NCI-H1930 (cell line): Measurements from ENCODE around the gene EXOC7.
"Not testable (repeated sequence)": the region's sequence is repeated elsewhere in the genome, so short reads cannot be mapped to it uniquely, and the experiment has no call there.

Experiments
- DNase-seq, 2 experiments: peaks; one replicate each; lab custom pipeline; 2025; lab: John Stamatoyannopoulos, UW

EXOC7 gene

DNA sequence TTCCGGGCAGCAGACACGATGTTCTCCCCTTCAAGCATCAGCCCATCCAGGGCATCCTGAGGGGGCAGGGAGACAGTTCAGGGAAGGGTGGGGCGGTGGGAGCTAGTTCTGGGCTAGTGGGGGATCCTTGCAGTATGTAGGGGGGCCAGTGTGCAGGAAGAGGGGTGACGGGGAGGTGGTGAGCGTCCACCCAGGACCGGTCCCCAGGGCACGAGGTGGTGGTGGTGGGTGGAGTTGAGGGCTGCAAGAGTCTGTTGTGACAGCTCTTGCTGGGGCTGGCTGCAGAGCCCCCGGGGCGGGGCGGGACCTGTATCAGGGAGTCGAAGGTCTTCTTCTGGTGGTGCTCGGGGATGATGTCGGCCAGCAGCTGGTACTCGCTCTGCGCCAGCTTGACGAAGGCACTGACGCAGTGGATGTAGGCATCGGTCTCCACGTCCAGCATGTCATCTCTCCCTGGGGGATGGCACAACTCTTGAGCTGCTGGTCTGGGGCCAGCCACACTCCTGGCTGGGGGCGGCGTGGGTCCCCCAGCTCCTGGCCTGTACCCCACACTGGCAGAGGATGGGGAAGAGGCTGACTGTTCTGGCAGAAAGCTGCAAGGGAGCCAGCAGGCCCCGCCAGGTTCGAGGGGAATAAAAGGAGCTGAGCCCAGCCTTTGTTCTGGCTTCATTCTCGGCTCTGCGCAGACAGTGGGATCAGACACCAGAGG is 14.6 kb downstream of the EXOC7 start:
- DNase-seq, result no peak

DNA sequence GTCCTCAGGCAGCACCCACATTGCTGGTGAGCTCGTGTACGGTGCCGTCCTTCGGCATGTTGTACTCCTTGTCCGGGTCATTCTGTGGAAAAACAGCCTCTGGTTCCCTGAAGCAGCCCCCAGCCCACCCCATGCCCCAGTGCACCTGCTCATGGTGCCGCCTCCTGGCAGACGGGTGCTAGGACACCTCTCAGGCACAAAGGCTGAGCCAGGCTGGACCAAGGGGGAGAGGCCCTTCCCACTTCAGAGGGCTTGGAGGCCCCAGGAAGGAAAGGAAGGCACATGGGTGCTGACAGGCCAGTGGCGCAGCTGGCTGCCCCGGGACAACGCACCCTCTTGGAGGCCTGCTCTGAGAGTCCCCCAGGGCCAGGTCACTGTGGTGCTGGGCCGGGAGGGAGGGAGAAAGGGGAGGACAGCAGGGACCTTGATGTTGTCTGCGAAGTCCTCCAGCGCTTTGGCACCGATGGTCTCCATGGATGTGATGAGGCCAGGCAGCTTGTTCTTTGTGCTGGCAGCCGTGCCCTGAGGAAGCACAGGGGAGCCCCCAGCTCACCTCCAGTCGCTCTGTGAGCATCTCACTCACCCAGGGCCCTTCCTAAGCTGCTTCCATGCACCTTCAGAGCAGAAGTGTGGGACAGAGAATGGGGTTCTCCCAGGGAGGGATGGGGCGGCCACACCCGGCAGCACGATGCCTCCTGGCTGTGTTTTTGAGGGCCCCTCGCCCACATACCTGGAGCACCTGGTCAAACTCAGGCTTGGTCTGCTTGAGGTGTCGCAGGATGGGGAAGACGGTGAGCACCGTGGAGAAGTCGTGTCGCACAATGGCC is 15.3 kb downstream of the EXOC7 start:
- no peak for DNase-seq

- no peak for DNase-seq
These were observed 16.1 kb downstream of the EXOC7 start for GRCh38 chr17:76087531-76087930.

DNA sequence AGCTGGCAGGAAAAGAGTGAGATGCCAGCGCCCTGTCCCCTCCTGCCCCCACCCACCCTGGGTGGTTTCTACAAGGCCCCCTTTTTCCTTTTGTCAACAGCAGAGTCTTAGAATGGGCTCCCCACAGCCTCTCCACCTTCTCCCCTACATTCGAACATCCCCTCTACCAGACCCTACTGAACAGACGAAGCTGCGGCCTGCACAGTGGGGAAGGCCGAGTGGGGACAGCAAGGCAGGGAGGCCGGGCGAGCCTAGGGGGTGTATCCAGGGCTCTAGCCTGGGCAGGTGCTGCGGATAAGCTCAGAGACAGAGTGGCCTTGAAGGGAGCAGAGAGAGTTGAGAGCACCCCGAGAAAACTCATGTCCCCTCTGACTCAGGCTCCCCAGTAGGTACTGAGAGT is 17.2 kb downstream of the EXOC7 start:
- no peak for DNase-seq

- DNase-seq, result no peak
These were observed 17.7 kb downstream of the EXOC7 start for GRCh38 chr17:76085731-76086366.

DNA sequence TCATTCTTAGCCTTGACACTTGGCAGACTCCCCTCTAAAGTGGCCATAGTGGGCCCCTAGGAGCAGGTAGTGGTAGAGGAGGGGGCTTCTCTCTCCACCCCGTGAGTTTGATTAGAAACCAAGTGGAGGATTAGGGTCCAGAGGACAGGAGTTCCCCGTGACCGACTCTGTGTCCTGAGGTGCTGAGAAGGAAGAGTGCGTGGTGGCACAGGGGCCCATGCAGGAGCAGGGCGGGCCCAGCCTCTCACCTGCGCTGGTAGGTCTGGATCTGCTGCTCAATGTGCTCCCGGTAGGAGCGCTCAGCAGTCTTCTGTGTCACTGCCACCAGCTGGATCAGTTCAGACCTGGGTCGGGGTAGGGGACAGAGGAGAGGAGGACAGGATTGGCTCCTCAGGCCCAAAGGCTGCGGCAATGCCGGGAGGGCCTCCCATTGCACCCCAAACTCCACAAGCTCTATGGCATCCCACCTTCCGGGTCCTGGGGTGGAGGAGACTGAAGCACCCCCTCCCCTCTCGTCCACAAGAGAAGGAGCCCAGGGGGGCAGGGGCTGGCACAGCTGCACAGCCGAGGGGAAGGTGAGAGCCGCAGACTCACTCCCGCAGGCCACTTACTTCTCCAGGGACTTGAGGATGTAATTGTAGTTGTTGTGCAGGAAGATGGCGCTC is 18.4 kb downstream of the EXOC7 start:
- no peak for DNase-seq

- DNase-seq, result no peak
These were observed 19.9 kb downstream of the EXOC7 start for GRCh38 chr17:76083536-76084182.

DNA sequence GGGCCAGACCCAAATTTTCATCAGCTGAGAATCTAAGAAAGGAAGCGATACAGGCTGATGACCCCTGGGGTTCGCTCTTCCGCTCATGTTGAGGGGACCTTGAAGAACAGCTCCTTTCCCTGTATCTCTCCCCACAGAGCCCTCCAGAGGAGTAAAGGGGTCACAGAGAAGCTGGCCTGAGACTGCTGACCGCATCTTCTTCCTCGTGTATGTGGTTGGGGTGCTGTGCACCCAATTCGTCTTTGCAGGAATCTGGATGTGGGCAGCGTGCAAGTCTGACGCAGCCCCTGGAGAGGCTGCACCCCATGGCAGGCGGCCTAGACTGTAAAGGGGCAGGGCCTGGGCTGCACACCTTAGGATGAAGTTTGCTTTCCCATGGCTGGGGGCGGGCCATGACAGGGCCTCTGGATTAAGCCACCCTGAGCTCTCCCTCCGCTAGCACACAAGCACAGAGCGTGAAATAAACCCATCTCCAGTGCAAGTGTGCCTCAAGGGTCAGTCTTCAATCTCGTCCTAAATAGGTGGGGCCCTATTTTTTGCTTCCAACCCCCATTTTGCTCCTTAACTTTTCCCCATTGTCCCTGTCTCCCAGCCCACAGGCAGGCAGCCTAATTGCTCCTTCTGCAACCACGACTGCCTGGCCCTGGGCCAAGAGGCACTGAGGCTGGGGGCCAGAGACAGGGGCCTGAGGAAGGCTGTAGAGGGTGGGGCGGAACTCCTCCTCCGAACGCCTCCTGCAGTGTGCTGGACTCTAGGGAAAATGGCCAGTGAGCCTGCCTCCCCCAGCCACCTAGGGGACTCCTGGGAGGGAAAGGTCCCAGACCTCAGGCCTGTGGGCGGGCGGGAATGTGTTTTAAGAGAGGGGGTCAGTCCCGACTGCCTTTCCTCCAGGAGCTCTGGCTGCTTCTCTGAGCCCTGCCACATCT is 21.0 kb downstream of the EXOC7 start:
- no peak for DNase-seq

DNA sequence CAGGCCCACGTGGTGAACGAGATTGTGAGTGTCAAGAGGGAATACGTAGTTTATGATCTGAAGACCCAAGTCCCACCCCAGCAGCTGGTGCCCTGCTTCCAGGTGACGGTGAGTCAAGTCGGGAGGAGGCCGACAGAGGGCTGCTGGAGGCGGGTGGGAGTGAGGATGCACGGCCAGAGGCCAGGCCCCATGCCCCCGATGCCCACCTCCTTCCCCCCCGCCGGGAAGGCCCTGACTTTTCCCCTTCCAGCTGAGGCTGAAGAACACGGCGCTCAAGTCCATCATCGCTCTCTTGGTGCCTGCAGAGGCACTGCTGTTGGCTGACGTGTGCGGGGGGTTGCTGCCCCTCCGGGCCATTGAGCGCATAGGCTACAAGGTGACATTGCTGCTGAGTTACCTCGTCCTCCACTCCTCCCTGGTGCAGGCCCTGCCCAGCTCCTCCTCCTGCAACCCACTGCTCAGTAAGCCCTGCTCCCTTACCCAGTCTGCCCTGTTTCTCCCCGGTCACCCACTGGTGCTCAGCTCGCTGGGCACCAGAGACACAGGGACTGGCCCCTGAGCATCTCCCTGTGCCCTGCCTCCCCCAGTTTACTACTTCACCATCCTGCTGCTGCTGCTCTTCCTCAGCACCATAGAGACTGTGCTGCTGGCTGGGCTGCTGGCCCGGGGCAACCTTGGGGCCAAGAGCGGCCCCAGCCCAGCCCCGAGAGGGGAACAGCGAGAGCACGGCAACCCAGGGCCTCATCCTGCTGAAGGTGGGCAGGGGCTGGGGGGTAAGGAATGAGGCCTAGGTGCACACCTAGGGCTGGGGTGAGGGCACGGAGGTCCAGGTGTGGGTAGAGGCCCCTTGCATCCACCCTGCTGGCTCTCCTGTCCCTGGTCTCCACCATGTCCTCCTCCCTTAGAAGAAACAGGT is 22.0 kb downstream of the EXOC7 start:
- no peak for DNase-seq

DNA sequence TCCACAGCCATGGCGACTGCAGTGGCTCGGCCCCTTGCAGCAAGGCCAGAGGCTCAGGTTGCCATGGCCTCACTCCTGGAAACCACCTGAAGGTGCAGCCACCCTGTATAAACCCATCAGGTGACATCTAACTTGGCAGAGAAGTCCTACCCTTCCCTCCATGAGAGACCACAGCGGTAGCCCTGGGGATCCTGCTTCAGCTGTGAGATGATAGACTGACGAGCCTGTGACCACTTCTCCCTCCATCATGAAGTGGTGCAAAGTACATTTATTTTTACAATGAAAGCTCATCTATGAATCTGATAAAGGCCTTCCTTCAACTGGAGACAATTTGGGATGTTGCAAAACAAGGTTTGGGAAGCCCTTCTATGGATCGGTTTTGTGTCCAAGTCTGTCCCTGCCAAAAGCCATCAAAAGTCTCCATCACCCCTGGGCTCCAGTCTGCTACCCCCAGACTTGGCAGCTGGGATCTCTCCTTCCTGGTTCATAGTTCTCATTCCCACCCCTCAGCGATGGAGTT is 22.8 kb downstream of the EXOC7 start:
- no peak for DNase-seq

- DNase-seq, result no peak
These were observed 23.4 kb downstream of the EXOC7 start for GRCh38 chr17:76079956-76080767.

DNA sequence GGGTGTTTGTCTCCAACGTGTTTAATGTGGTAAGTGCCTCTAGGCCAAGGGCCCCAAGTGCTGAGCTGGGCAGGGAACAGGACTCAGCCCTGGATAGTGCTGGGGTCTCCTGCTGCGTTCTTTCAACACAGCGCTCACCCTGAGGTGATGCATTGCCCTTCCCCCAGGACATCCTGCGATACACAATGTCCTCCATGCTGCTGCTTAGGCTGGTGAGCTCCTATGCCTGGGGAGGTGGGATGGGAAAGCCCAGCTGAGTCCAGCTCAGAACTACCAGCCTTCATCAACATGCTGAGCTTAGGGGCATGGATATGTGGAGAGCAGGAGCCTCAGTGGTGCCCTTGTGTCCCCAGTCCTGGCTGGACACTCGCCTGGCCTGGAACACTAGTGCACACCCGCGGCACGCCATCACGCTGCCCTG is 24.0 kb downstream of the EXOC7 start:
- no peak for DNase-seq

DNA sequence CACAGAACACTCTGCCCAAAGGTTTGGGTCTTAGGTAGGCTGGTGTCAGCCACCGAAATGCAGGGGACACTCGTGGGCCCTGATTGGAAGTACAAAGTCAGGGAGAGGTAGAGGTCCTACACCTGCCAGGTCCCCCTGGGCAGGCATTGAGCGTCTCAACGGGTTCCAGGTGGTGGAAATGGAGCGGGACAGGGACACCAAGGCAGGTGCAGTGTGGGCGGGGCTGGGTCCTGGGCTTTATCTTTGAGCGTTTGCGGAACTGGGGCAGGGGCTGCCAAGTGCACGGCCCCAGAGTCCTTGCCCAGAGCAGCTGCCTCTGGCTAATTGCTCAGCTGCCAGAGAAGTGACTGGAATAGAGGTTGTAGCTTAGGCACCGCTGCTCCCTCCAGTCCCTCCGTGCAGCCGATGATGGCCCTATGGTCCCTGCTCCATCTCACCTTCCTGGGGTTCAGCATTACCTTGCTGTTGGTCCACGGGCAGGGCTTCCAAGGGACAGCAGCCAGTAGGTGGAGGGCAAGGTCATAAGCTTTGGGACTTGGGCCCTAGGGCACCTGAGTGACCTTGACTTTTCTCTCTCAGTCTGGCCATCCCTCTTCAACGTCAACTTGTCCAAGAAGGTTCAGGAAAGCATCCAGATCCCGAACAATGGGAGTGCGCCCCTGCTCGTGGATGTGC is 24.6 kb downstream of the EXOC7 start, which contains the start of gene ZACN:
Gene ZACN, plus strand, starts transcription at position 323 of the 675 bp plus-strand sequence. Its CDS starts 83 bp downstream, at position 406.
- DNase-seq, result no peak

DNA sequence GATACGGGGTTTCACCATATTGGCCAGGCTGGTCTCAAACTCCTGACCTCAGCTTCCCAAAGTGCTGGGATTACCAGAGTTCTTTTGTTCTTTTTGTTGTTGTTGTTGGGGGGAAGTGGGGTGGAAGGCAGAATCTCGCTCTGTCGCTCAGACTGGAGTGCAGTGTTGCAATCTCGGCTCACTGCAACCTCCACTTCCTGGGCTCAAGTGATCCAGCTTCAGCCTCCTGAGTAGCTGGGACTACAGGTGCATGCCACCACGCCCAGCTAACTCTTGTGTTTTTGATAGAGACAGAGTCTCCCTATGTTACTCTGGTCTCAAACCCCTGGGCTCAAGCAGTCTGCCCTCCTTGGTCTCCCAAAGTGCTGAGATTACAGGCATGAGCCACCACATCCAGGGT is 25.2 kb downstream of the EXOC7 start:
- not testable (repeated sequence) for DNase-seq

GRCh38 chr17:76077584-76078110 is 25.9 kb downstream of the EXOC7 start:
- no peak for DNase-seq

- no peak for DNase-seq
These were observed 26.6 kb downstream of the EXOC7 start for GRCh38 chr17:76076765-76077583.
